ENCODE results near the gene PADI2.

PADI2 gene

GRCh38 chr1:17161926-17162800, 42.9 kb upstream of the PADI2 start:
- FAIRE-seq (no peak), DNase-seq (ENCODE audit: insufficient read length, low spot score) (no peak)
- no peak for TF ChIP-seq POU2F2 (IDR thresholded peaks at IDR 0.05; ENCODE audit: low read depth, low read length)
- no peak for TF ChIP-seq TAF1 (IDR thresholded peaks at IDR 0.05; ENCODE audit: low read depth, low read length)
- TF ChIP-seq PAX5 (IDR thresholded peaks at IDR 0.05; ENCODE audit: insufficient read depth, low read length, severe bottlenecking), result no peak
- no peak for TF ChIP-seq POLR2A (IDR thresholded peaks at IDR 0.05; ENCODE audit: low read depth, low read length)
- TF ChIP-seq SPI1 (IDR thresholded peaks at IDR 0.05; ENCODE audit: low read depth, low read length), result no peak
- TF ChIP-seq POLR2AphosphoS5 (IDR thresholded peaks at IDR 0.05; ENCODE audit: low read depth, low read length), result no peak

GRCh38 chr1:17161137-17161740, 42.0 kb upstream of the PADI2 start:
- FAIRE-seq (peak; percentile 82), DNase-seq (ENCODE audit: insufficient read length, low spot score) (no peak)
- TF ChIP-seq TAF1 (IDR thresholded peaks at IDR 0.05; ENCODE audit: low read depth, low read length) (no peak), POLR2A (IDR thresholded peaks at IDR 0.05; ENCODE audit: low read depth, low read length) (no peak), SPI1 (IDR thresholded peaks at IDR 0.05; ENCODE audit: low read depth, low read length) (peak; percentile 62), POLR2AphosphoS5 (IDR thresholded peaks at IDR 0.05; ENCODE audit: low read depth, low read length) (no peak), PAX5 (IDR thresholded peaks at IDR 0.05; ENCODE audit: insufficient read depth, low read length, severe bottlenecking) (no peak)

GRCh38 chr1:17158961-17159360, 39.7 kb upstream of the PADI2 start:
- DNase-seq (ENCODE audit: insufficient read length, low spot score) (no peak), FAIRE-seq (no peak)
- no peak for TF ChIP-seq POU2F2 (IDR thresholded peaks at IDR 0.05; ENCODE audit: low read depth, low read length)

- TF ChIP-seq SPI1 (IDR thresholded peaks at IDR 0.05; ENCODE audit: low read depth, low read length) (no peak), POU2F2 (IDR thresholded peaks at IDR 0.05; ENCODE audit: low read depth, low read length) (no peak), TAF1 (IDR thresholded peaks at IDR 0.05; ENCODE audit: low read depth, low read length) (no peak), PAX5 (IDR thresholded peaks at IDR 0.05; ENCODE audit: insufficient read depth, low read length, severe bottlenecking) (no peak), POLR2AphosphoS5 (IDR thresholded peaks at IDR 0.05; ENCODE audit: low read depth, low read length) (no peak), POLR2A (IDR thresholded peaks at IDR 0.05; ENCODE audit: low read depth, low read length) (no peak)
- FAIRE-seq (peak; percentile 66), DNase-seq (ENCODE audit: insufficient read length, low spot score) (no peak)
Observed at GRCh38 chr1:17156108-17156507, 36.9 kb upstream of the PADI2 start.

GRCh38 chr1:17155257-17155920, 36.1 kb upstream of the PADI2 start:
- FAIRE-seq (no peak), DNase-seq (ENCODE audit: insufficient read length, low spot score) (no peak)
- TF ChIP-seq POLR2A (IDR thresholded peaks at IDR 0.05; ENCODE audit: low read depth, low read length), result no peak

GRCh38 chr1:17149771-17150170, 30.5 kb upstream of the PADI2 start:
- TF ChIP-seq POU2F2 (IDR thresholded peaks at IDR 0.05; ENCODE audit: low read depth, low read length), result no peak
- no peak for TF ChIP-seq TAF1 (IDR thresholded peaks at IDR 0.05; ENCODE audit: low read depth, low read length)
- no peak for TF ChIP-seq SPI1 (IDR thresholded peaks at IDR 0.05; ENCODE audit: low read depth, low read length)
- TF ChIP-seq POLR2A (IDR thresholded peaks at IDR 0.05; ENCODE audit: low read depth, low read length), result no peak
- TF ChIP-seq PAX5 (IDR thresholded peaks at IDR 0.05; ENCODE audit: insufficient read depth, low read length, severe bottlenecking), result no peak
- TF ChIP-seq POLR2AphosphoS5 (IDR thresholded peaks at IDR 0.05; ENCODE audit: low read depth, low read length), result no peak
- no peak for FAIRE-seq
- DNase-seq (ENCODE audit: insufficient read length, low spot score), result no peak

GRCh38 chr1:17148950-17149608, 29.8 kb upstream of the PADI2 start:
- TF ChIP-seq TAF1 (IDR thresholded peaks at IDR 0.05; ENCODE audit: low read depth, low read length) (no peak), POLR2A (IDR thresholded peaks at IDR 0.05; ENCODE audit: low read depth, low read length) (no peak), POU2F2 (IDR thresholded peaks at IDR 0.05; ENCODE audit: low read depth, low read length) (no peak), SPI1 (IDR thresholded peaks at IDR 0.05; ENCODE audit: low read depth, low read length) (no peak), PAX5 (IDR thresholded peaks at IDR 0.05; ENCODE audit: insufficient read depth, low read length, severe bottlenecking) (no peak), POLR2AphosphoS5 (IDR thresholded peaks at IDR 0.05; ENCODE audit: low read depth, low read length) (no peak)
- no peak for DNase-seq (ENCODE audit: insufficient read length, low spot score)
- no peak for FAIRE-seq

- TF ChIP-seq SPI1 (IDR thresholded peaks at IDR 0.05; ENCODE audit: low read depth, low read length) (no peak), POU2F2 (IDR thresholded peaks at IDR 0.05; ENCODE audit: low read depth, low read length) (no peak), POLR2AphosphoS5 (IDR thresholded peaks at IDR 0.05; ENCODE audit: low read depth, low read length) (no peak), PAX5 (IDR thresholded peaks at IDR 0.05; ENCODE audit: insufficient read depth, low read length, severe bottlenecking) (no peak), TAF1 (IDR thresholded peaks at IDR 0.05; ENCODE audit: low read depth, low read length) (no peak), POLR2A (IDR thresholded peaks at IDR 0.05; ENCODE audit: low read depth, low read length) (no peak)
- FAIRE-seq, result no peak
- no peak for DNase-seq (ENCODE audit: insufficient read length, low spot score)
Observed at GRCh38 chr1:17145648-17146047, 26.4 kb upstream of the PADI2 start.

GRCh38 chr1:17143760-17144159, 24.5 kb upstream of the PADI2 start:
- FAIRE-seq (no peak), DNase-seq (ENCODE audit: insufficient read length, low spot score) (no peak)
- TF ChIP-seq SPI1 (IDR thresholded peaks at IDR 0.05; ENCODE audit: low read depth, low read length), result no peak
- no peak for TF ChIP-seq POU2F2 (IDR thresholded peaks at IDR 0.05; ENCODE audit: low read depth, low read length)
- no peak for TF ChIP-seq POLR2A (IDR thresholded peaks at IDR 0.05; ENCODE audit: low read depth, low read length)
- TF ChIP-seq PAX5 (IDR thresholded peaks at IDR 0.05; ENCODE audit: insufficient read depth, low read length, severe bottlenecking), result no peak
- TF ChIP-seq POLR2AphosphoS5 (IDR thresholded peaks at IDR 0.05; ENCODE audit: low read depth, low read length), result no peak
- no peak for TF ChIP-seq TAF1 (IDR thresholded peaks at IDR 0.05; ENCODE audit: low read depth, low read length)

Measured in GM12891 (cell line).